22Rv1 (cell line): ENCODE data around the gene TERT.
"Not testable (repeated sequence)": the region's sequence is repeated elsewhere in the genome, so short reads cannot be mapped to it uniquely, and the experiment has no call there.

Experiments
- H3K27ac ChIP-seq: fragments of 450-650 bp; 2 replicates; pipeline ENCODE4 v1.5.1; 2017
- ZFX ChIP-seq: fragments of 450-650 bp; IDR thresholded peaks from 2 replicates; pipeline ENCODE4 v1.6.1; 2017; ENCODE audit warnings: antibody characterized with exemption, borderline replicate concordance
- TF ChIP-seq, protein P1 (sequence below): fragments of 450-650 bp; IDR thresholded peaks from 2 replicates; pipeline ENCODE4 v1.5.1; 2017; ENCODE audit warnings: mild to moderate bottlenecking

Gene TERT

DNA sequence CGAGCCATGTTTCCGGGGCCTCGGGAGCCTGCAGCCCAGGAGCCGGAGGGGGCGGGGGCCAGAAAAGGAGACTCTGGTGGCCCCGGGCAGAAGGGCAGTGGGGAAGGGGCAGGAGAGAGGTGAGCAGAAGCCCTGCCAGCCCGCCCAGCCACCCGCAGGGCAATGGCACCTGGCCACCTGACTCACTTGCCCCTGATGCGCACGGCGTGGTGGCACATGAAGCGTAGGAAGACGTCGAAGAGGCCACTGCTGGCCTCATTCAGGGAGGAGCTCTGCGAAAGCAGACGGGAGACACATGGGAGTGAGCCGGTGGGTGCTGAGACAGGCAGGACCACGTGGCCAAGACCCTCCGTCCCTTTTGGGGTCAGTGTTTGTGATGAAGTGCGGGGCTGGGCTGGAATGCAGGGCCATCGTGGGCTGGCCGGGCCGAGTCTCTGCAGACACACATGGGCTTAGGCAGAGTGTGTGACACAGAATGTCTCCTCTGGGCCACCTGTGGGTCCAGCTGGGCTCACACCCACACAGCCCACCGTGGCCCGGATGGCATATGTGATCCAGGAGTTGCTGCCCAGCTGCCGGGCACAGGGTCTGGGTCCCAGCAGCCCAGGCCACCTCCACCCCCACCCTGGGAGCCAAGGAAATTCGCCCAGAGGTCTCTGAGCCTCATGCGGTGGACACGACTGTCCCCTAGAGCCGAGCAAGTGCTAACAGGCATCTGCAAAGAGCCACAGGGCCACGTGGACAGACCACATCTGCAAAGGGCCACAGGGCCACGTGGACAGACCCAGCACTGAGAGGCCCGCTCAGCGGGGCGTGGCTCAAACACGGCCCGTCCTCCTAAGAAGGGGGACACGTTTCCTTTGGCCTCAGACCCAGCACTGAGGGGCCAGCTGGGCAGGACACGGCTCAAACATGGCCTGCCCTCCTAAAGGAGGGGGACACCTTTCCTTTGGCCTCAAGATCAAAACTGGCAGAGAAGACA lies 23.6 kb downstream of the TERT start:
- no peak overlapping the region for H3K27ac ChIP-seq
- no peak for TF ChIP-seq ZFX
- TF ChIP-seq, protein P1, sequence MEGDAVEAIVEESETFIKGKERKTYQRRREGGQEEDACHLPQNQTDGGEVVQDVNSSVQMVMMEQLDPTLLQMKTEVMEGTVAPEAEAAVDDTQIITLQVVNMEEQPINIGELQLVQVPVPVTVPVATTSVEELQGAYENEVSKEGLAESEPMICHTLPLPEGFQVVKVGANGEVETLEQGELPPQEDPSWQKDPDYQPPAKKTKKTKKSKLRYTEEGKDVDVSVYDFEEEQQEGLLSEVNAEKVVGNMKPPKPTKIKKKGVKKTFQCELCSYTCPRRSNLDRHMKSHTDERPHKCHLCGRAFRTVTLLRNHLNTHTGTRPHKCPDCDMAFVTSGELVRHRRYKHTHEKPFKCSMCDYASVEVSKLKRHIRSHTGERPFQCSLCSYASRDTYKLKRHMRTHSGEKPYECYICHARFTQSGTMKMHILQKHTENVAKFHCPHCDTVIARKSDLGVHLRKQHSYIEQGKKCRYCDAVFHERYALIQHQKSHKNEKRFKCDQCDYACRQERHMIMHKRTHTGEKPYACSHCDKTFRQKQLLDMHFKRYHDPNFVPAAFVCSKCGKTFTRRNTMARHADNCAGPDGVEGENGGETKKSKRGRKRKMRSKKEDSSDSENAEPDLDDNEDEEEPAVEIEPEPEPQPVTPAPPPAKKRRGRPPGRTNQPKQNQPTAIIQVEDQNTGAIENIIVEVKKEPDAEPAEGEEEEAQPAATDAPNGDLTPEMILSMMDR = no peak

DNA sequence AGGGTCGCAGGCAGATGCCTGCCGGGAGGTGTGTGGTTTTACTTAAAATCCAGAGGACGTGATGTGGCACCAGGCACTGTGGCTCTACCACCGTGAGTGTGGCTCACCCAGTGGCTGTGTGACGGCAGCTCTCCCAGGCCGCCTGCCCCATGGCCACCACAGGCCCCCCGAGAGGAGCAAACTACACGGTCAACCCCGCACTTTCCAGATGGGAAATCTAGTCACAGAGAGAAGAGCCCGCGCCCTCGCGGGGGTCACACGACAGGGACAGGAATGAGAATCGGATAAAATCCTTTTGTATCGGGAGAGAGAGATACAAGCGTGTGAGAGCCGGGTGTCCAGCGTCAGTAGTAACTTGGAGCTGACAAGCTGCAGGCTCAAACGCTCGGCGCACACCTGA lies 24.4 kb downstream of the TERT start:
- no peak for TF ChIP-seq ZFX
- TF ChIP-seq, protein P1 = no peak
- H3K27ac ChIP-seq = no peak overlapping the region

DNA sequence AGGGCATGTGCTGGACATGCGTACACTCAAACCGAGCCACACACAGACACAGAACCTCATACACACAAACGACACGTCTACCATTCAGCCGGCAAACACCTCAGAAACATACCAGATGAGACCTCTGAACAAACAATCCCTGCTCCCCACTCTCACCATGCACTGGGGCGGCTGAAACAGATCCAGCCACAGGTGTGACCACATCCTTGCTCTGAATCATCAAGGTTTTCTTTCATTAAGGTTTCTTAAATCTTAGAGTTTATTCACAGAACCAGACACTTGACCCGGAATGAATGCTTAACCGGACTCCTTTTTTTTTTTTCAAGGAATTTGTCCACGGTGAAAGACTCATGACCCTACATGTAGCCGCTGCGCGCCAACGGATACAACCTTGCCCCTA lies 26.2 kb downstream of the TERT start:
- no peak for TF ChIP-seq ZFX
- TF ChIP-seq, protein P1 = no peak
- no peak overlapping the region for H3K27ac ChIP-seq

DNA sequence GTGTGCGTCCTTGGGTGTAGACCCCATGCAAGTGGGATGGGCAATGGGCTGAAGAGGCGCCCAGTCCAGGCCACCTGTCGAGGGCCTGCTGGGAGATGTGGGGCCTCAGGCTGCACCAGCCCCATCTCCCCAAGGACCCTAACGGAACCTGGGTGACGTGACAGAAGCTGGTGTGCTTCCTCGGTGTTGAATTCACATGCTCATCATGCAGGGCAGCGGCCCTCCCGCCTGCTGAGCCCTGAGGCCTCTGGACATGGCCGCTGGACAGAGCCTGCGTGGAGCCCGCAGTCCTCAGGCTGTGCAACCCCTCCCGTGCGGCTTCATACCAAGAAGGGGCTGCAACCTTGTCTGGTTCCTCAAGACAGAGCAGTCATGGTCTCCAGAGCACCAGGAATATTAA lies 26.8 kb downstream of the TERT start:
- no peak overlapping the region for H3K27ac ChIP-seq
- TF ChIP-seq, protein P1 = no peak
- no peak for TF ChIP-seq ZFX

DNA sequence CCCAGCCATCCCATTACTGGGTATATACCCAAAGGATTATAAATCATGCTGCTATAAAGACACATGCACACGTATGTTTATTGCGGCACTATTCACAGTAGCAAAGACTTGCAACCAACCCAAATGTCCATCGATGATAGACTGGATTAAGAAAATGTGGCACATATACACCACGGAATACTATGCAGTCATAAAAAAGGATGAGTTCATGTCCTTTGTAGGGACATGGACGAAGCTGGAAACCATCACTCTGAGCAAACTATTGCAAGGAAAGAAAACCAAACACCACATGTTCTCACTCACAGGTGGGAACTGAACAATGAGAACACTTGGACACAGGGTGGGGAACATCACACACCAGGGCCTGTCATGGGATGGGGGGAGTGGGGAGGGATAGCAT lies 27.4 kb downstream of the TERT start:
- not testable (repeated sequence) for H3K27ac ChIP-seq

DNA sequence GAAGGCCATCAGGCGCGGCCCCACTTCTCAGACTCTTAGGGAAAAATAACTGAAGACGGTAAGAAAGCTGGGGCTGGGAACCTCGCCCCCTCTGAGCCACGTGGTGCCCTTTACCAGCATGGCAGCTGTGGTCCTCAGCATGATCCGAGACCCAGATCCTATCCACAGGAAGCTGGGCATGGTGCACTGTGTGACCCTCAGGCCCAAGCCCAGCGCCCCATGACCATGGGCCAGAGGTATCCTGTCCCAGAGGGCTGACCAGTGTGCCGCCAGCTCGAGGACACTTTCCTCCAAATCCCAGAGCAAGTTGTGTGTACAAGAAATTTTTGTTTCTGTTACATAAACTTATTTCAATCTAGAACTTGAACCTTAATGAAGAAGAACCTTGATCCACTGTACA lies 28.1 kb downstream of the TERT start:
- no peak for TF ChIP-seq ZFX
- TF ChIP-seq, protein P1 = no peak

DNA sequence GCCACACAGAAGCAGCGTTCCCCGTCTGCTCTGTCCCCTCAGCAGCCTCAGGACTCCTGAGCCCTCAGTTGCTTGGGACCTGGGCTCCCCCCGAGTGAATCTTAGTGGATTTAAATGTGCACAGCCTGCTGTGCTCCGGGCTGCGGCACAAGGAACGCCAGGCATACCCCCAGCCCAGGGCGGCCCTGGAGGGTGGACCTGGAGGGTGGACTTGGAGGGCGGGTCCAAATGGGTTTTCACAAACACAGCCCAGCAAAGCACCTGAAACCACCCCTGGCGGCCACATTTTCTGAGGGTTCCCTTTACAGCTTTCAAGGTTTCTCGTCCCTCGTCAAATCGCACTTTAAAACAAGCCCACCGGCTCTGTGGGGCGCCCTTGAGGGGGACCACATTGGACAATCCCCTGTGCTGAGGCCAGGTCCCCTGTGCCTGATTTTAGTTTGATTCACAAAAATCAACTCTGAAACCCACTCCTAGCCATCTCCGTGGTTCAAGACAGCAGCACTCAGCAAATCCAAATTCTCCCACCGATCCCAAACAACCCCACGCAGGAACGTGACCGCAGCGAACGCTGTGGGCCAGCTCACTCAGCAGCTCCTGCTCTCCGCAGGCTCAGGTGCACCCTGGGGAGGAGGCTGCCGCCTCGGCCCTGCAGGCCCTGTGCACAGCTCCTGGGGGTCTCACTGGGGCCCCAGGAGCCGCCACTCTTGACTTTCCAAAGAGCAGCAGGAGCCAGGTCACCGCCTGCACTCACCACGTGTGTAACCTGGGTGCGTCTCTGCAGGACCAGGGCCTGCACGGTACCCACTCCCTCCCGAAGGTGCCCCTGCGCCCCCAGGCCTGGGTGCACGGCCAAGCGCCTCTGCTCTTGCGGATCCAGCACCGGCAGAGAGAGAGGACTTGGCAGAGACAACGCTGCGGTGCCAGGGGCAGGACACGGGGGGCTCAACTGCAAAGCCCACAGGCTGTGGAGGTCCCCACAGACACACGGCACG lies 29.1 kb downstream of the TERT start:
- TF ChIP-seq, protein P1 = no peak
- TF ChIP-seq ZFX = no peak
- H3K27ac ChIP-seq = no peak overlapping the region

More for the DNA sequence above, 28.1 kb downstream of the TERT start:
- H3K27ac ChIP-seq = no peak overlapping the region
